ENCODE data around the gene NID2.

Gene NID2

GRCh38 chr14:51999084-51999483 is 69.8 kb downstream of the NID2 start:
- no peak for DNase-seq

- DNase-seq, result no peak
Measured at GRCh38 chr14:51998348-51998747, 70.5 kb downstream of the NID2 start.

- DNase-seq, result no peak
Measured at GRCh38 chr14:51996148-51996746, 72.6 kb downstream of the NID2 start.

GRCh38 chr14:51993285-51993920 is 75.5 kb downstream of the NID2 start:
- no peak for DNase-seq

- no peak for DNase-seq
Measured at GRCh38 chr14:51990488-51990887, 78.4 kb downstream of the NID2 start.

- DNase-seq, result no peak
Measured at GRCh38 chr14:51989293-51990234, 79.3 kb downstream of the NID2 start, which contains the start of gene RTRAF. TSS of gene RTRAF (plus strand) at chr14:51989546. CDS start at chr14:51989640, 94 bp downstream.

- no peak for DNase-seq
Measured at GRCh38 chr14:51988221-51988620, 80.6 kb downstream of the NID2 start.

GRCh38 chr14:51981218-51981854 is 87.5 kb downstream of the NID2 start:
- DNase-seq, result no peak

- DNase-seq, result no peak
Measured at GRCh38 chr14:51979088-51979709, 89.7 kb downstream of the NID2 start.

GRCh38 chr14:51978681-51979085 is 90.2 kb downstream of the NID2 start:
- DNase-seq, result no peak

- no peak for DNase-seq
Measured at GRCh38 chr14:51977075-51977474, 91.8 kb downstream of the NID2 start.

- DNase-seq, result no peak
Measured at GRCh38 chr14:51972566-51972965, 96.3 kb downstream of the NID2 start.

GRCh38 chr14:51969852-51970540 is 98.9 kb downstream of the NID2 start:
- DNase-seq, result no peak

- no peak for DNase-seq
Measured at GRCh38 chr14:51967521-51967920, 101.3 kb downstream of the NID2 start.

- no peak for DNase-seq
Measured at GRCh38 chr14:51963286-51963685, 105.6 kb downstream of the NID2 start.

GRCh38 chr14:51962711-51963110 is 106.1 kb downstream of the NID2 start:
- DNase-seq, result no peak

- DNase-seq, result no peak
Measured at GRCh38 chr14:51960866-51961265, 108.0 kb downstream of the NID2 start.

- DNase-seq, result no peak
Measured at GRCh38 chr14:51959928-51960327, 108.9 kb downstream of the NID2 start.

- DNase-seq, result no peak
Measured at GRCh38 chr14:51957950-51958349, 110.9 kb downstream of the NID2 start.

Measured in SIG-M5 (cell line).